Keratinocyte (primary cell): Measurements from ENCODE around the gene NT5DC3.

Experiments
- EZH2 ChIP-seq: IDR thresholded peaks from one replicate; pipeline ENCODE4 v1.6.1; 2012; ENCODE audit warnings: inconsistent platforms, mild to moderate bottlenecking, low read length, moderate library complexity
- TF ChIP-seq, protein P1 (sequence below), 3 experiments: IDR thresholded peaks in 1 of 3; conservative IDR thresholded peaks in 1 of 3; optimal IDR thresholded peaks in 1 of 3; 2 replicates in 2 of 3; 3 replicates in 1 of 3; pipeline versions ENCODE3 to v1.5.1; 2011; ENCODE audit warnings: low read length in 3 of 3, mild to moderate bottlenecking in 3 of 3, moderate library complexity in 2 of 3, control low read depth in 1 of 3, inconsistent platforms in 1 of 3; ENCODE audit not compliant: insufficient read depth in 2 of 3; ENCODE audit errors: extremely low read depth in 1 of 3

DNA sequence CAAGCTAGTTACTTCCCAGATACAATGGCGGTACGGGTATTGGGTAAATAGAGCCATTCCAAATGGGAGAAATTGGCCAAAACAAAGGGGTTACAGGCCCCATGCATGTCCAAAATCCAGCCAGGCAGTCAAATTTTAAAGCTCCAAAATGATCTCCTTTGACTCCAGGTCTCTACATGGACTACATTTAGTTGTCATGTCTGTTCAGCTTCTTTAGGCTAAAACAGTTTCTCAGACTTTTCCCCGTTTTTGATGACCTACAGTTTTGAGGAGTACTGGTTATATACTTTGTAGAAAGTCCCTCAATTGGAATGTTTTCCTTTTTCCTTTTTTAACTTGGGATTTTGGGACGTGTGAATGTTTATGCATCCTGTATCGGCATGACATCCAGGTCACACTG is 4.7 kb downstream of the NT5DC3 start:
- TF ChIP-seq, protein P1, sequence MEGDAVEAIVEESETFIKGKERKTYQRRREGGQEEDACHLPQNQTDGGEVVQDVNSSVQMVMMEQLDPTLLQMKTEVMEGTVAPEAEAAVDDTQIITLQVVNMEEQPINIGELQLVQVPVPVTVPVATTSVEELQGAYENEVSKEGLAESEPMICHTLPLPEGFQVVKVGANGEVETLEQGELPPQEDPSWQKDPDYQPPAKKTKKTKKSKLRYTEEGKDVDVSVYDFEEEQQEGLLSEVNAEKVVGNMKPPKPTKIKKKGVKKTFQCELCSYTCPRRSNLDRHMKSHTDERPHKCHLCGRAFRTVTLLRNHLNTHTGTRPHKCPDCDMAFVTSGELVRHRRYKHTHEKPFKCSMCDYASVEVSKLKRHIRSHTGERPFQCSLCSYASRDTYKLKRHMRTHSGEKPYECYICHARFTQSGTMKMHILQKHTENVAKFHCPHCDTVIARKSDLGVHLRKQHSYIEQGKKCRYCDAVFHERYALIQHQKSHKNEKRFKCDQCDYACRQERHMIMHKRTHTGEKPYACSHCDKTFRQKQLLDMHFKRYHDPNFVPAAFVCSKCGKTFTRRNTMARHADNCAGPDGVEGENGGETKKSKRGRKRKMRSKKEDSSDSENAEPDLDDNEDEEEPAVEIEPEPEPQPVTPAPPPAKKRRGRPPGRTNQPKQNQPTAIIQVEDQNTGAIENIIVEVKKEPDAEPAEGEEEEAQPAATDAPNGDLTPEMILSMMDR (optimal IDR thresholded peaks at IDR 0.05 in 1 of 3, IDR thresholded peaks at IDR 0.05 in 1 of 3, conservative IDR thresholded peaks at IDR 0.05 in 1 of 3; ENCODE audit: extremely low read depth in 1 of 3, insufficient read depth in 2 of 3, low read length in 3 of 3), result no peak
- TF ChIP-seq EZH2, result no peak
